NCI-H2171 treated with DMSO at 0.1 percent for 48 hours (cell line): ENCODE data around the gene PATE1.

Source experiments
- DNase-seq: peaks from one replicate; lab custom pipeline; 2025; lab: John Stamatoyannopoulos, UW

The PATE1 gene

GRCh38 chr11:125790825-125791224 is 44.7 kb downstream of the PATE1 start:
- no peak for DNase-seq

DNA sequence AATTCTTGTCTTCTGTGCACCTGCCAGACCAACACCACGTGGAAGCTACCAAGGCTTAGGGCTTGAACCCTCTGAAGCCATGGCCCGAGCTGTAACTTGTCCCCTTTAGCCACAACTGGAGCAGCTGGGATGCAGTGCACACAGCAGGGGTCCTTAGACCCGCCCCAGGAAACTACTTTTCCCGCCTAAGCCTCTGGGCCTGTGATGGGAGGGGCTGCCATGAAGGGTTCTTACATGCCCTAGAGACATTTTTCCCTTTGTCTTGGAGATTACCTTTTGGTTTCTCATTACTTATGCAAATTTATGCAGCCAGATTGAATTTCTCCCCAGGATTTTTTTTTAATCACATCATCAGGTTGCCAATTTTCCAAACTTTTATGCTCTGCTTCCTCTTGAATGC is 51.6 kb downstream of the PATE1 start:
- no peak for DNase-seq
